ENCODE results near the gene FAM50B.

- TF ChIP-seq CTCF (IDR thresholded peaks at IDR 0.05), result no peak
- TF ChIP-seq POLR2A (IDR thresholded peaks at IDR 0.05), result no peak
- no peak for TF ChIP-seq EP300 (IDR thresholded peaks at IDR 0.05)
- no peak for TF ChIP-seq POLR2AphosphoS5 (IDR thresholded peaks at IDR 0.05)
Observed at GRCh38 chr6:3881711-3882421, 32.7 kb downstream of the FAM50B start.
